Measurements from ENCODE around the gene PTPRT.

PTPRT gene

GRCh38 chr20:43138061-43138770 is 51.5 kb downstream of the PTPRT start:
- Mint-ChIP-seq H3K36me3 (ENCODE audit: low read depth) (no peaks in the 10 kb centered on the region), H3K27me3 (ENCODE audit: low read depth, poor library complexity) (peaks cover 14% of the 10 kb centered on the region), H3K4me1 (no peaks in the 10 kb centered on the region), H3K27ac (no peak overlapping the region), H3K4me3 (no peak overlapping the region), H3K9me3 (no peaks in the 10 kb centered on the region)
- TF ChIP-seq, protein P1, sequence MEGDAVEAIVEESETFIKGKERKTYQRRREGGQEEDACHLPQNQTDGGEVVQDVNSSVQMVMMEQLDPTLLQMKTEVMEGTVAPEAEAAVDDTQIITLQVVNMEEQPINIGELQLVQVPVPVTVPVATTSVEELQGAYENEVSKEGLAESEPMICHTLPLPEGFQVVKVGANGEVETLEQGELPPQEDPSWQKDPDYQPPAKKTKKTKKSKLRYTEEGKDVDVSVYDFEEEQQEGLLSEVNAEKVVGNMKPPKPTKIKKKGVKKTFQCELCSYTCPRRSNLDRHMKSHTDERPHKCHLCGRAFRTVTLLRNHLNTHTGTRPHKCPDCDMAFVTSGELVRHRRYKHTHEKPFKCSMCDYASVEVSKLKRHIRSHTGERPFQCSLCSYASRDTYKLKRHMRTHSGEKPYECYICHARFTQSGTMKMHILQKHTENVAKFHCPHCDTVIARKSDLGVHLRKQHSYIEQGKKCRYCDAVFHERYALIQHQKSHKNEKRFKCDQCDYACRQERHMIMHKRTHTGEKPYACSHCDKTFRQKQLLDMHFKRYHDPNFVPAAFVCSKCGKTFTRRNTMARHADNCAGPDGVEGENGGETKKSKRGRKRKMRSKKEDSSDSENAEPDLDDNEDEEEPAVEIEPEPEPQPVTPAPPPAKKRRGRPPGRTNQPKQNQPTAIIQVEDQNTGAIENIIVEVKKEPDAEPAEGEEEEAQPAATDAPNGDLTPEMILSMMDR (IDR thresholded peaks at IDR 0.05), result no peak
- DNase-seq, result no peak

DNA sequence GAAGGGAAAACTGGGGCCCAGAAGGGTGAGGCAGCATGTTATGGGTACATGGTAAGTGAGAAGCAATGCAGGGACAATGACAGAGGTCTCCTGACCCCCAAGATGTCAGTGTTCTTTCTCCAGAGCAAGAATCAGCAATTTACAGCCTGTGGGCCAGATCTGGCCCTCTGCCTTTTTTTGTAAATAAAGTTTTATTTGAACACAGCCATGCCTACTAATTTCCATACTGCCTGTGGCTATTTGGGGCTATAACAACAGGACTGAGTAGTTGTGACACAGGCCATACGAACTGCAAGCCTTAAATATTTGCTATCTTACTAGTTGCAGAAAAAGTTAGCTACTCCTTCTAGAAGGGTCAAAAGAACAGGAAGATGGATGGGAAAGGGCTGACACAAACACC is 52.5 kb downstream of the PTPRT start:
- no peak for DNase-seq
- no peaks in the 10 kb centered on the region for H3K9me3 Mint-ChIP-seq
- no peaks in the 10 kb centered on the region for H3K36me3 Mint-ChIP-seq (ENCODE audit: low read depth)
- H3K4me1 Mint-ChIP-seq, result no peaks in the 10 kb centered on the region
- H3K27ac Mint-ChIP-seq, result peak overlapping the region; percentile 4
- TF ChIP-seq, protein P1 (IDR thresholded peaks at IDR 0.05), result no peak
- H3K4me3 Mint-ChIP-seq, result no peak overlapping the region
- H3K27me3 Mint-ChIP-seq (ENCODE audit: low read depth, poor library complexity), result peaks cover 7% of the 10 kb centered on the region

DNA sequence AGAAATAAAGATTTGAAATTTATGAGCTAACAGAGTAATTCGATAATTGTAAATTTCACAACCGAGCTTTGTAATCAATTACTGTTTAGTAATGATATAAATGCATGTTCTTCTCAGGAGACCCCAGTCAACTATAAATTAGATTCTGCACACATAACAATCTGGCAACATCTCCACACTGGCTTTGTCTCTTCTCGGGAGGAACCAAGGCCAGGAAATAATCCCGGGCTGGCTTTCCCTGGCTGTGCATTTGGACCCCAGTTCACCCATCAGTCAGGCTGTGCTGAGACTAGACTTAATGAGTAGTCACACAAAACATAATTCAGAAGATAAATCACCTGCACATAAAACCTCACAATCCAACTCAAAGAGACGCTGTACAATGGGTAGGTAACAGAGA is 65.5 kb downstream of the PTPRT start:
- Mint-ChIP-seq H3K27ac (no peak overlapping the region), H3K36me3 (ENCODE audit: low read depth) (no peaks in the 10 kb centered on the region), H3K9me3 (no peaks in the 10 kb centered on the region), H3K27me3 (ENCODE audit: low read depth, poor library complexity) (peaks cover 25% of the 10 kb centered on the region), H3K4me3 (no peak overlapping the region), H3K4me1 (no peaks in the 10 kb centered on the region)
- DNase-seq, result no peak
- TF ChIP-seq, protein P1 (IDR thresholded peaks at IDR 0.05), result no peak

DNA sequence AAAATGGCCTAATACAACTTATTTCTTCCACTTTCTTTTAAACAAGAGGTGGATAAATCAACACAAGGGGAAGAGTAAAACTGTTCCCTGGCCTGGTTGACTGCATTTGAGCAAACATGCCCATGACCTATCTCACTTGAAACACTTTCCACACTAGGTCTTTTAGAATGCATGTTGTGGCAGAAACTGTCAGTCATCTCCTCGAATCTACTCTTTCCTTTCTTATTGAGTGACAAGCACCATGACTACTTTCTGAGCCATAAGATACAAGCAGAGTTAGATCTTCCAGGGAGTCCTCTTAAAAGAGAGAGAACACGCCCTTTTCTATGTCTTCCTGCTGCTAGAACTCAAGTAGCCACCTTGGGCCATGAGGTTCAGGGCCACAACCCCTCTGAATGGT is 66.5 kb downstream of the PTPRT start:
- TF ChIP-seq, protein P1 (IDR thresholded peaks at IDR 0.05), result no peak
- Mint-ChIP-seq H3K4me3 (no peak overlapping the region), H3K9me3 (no peaks in the 10 kb centered on the region), H3K4me1 (no peaks in the 10 kb centered on the region), H3K27ac (no peak overlapping the region), H3K36me3 (ENCODE audit: low read depth) (no peaks in the 10 kb centered on the region), H3K27me3 (ENCODE audit: low read depth, poor library complexity) (peaks cover 33% of the 10 kb centered on the region)
- no peak for DNase-seq

- Mint-ChIP-seq H3K27me3 (ENCODE audit: low read depth, poor library complexity) (peaks cover 27% of the 10 kb centered on the region), H3K4me3 (no peak overlapping the region), H3K9me3 (no peaks in the 10 kb centered on the region), H3K27ac (no peak overlapping the region), H3K36me3 (ENCODE audit: low read depth) (no peaks in the 10 kb centered on the region), H3K4me1 (no peaks in the 10 kb centered on the region)
- no peak for DNase-seq
- TF ChIP-seq, protein P1 (IDR thresholded peaks at IDR 0.05), result no peak
These were observed 70.0 kb downstream of the PTPRT start for GRCh38 chr20:43119720-43120119.

DNA sequence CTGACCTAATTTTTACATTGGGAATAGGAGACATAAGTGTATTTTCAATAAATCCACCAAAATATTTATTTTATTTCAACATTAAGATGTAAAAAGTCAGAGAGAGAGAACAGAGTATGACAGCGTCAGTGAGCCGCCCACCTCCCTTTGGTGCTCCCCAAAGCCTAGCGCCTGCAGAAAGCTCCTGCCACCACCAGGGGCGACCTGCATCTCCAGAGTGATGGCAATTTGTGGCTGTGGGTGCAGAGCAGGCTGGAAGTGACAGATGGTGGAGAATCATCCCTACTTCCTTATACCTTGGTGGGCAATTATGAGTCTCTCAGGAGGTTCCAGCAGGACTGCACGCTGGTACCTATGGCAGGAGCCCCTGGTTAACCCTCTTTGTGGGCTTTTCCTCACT is 87.3 kb downstream of the PTPRT start:
- Mint-ChIP-seq H3K27ac (no peak overlapping the region), H3K9me3 (no peaks in the 10 kb centered on the region), H3K4me1 (no peaks in the 10 kb centered on the region), H3K36me3 (ENCODE audit: low read depth) (no peaks in the 10 kb centered on the region), H3K27me3 (ENCODE audit: low read depth, poor library complexity) (peaks cover 28% of the 10 kb centered on the region), H3K4me3 (no peak overlapping the region)
- TF ChIP-seq, protein P1 (IDR thresholded peaks at IDR 0.05), result peak; percentile 23
- peak; percentile 27 for DNase-seq

All from nephron progenitor cell (in vitro differentiated cells).